GM18870 (cell line): Measurements from ENCODE around the gene CLEC16A.

Experiments
- ATAC-seq: cut with Tn5 transposase; IDR thresholded peaks from one replicate; pipeline ENCODE4 v1.9.1; 2021; ENCODE audit warnings: moderate library complexity; ENCODE audit not compliant: unreplicated experiment

CLEC16A gene

GRCh38 chr16:11225677-11226549 lies 281.5 kb downstream of the CLEC16A start:
- no peak for ATAC-seq

GRCh38 chr16:11229432-11229831 lies 285.1 kb downstream of the CLEC16A start:
- no peak for ATAC-seq

- no peak for ATAC-seq
Measured at GRCh38 chr16:11229906-11230305, 285.5 kb downstream of the CLEC16A start.

GRCh38 chr16:11231367-11231970 lies 287.1 kb downstream of the CLEC16A start:
- ATAC-seq: no peak
